GM12865 (cell line): Measurements from ENCODE around the gene MACROD1.

Source experiments
- DNase-seq: peaks from one replicate; pipeline ENCODE4 v3.0.0; 2010; ENCODE audit warnings: low read depth
- H3K4me3 ChIP-seq: 2 replicates; pipeline ENCODE4 v1.5.1; 2011; ENCODE audit warnings: mild to moderate bottlenecking, low read depth, low read length, control low read depth
- TF ChIP-seq, protein P1 (sequence below): IDR thresholded peaks from 2 replicates; pipeline ENCODE4 v1.5.1; 2011; ENCODE audit warnings: low read length, control low read depth, low read depth, inconsistent platforms; ENCODE audit not compliant: insufficient read depth; ENCODE audit errors: missing control alignments

MACROD1 gene

GRCh38 chr11:64129403-64129802, 36.5 kb downstream of the MACROD1 start:
- DNase-seq, result no peak
- H3K4me3 ChIP-seq, result no peak overlapping the region
- TF ChIP-seq, protein P1, sequence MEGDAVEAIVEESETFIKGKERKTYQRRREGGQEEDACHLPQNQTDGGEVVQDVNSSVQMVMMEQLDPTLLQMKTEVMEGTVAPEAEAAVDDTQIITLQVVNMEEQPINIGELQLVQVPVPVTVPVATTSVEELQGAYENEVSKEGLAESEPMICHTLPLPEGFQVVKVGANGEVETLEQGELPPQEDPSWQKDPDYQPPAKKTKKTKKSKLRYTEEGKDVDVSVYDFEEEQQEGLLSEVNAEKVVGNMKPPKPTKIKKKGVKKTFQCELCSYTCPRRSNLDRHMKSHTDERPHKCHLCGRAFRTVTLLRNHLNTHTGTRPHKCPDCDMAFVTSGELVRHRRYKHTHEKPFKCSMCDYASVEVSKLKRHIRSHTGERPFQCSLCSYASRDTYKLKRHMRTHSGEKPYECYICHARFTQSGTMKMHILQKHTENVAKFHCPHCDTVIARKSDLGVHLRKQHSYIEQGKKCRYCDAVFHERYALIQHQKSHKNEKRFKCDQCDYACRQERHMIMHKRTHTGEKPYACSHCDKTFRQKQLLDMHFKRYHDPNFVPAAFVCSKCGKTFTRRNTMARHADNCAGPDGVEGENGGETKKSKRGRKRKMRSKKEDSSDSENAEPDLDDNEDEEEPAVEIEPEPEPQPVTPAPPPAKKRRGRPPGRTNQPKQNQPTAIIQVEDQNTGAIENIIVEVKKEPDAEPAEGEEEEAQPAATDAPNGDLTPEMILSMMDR, result no peak

DNA sequence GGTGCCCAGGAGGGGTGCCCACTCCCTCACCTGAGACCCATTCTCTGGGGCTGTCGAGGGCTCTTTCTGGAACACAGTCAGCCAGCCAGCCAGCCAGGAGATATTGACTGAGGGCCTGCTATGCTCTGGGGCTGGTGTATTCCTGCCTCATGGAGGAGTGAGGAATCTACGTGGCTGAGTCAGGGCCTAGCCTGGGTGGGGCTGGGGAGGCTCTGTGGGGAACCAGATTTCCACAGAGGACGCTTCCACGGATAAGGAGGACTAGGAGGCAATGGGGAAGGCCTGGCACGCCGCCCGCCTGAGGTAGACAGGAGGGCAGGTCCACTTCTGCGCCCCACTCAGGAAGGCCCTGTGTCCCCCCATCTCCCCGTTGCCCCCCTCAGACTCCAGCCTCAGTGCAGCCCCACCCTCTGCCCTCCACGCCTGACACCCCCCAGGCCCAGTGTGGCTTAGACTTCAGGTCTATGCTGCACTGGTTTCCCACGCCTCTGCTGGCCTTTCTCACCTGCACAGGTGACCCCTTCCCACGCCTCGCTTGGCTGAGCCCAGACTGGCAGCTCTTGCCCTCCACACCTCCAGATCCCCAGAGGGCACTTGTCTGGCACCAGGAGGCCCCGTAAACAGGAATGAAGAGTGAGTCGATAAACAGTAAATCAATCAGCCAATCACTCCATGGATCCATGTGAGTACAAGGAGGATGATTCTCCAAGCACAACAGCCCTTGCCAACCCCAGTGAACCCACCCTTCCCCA, 37.5 kb downstream of the MACROD1 start:
- DNase-seq, result no peak
- TF ChIP-seq, protein P1, result no peak
- no peak overlapping the region for H3K4me3 ChIP-seq

DNA sequence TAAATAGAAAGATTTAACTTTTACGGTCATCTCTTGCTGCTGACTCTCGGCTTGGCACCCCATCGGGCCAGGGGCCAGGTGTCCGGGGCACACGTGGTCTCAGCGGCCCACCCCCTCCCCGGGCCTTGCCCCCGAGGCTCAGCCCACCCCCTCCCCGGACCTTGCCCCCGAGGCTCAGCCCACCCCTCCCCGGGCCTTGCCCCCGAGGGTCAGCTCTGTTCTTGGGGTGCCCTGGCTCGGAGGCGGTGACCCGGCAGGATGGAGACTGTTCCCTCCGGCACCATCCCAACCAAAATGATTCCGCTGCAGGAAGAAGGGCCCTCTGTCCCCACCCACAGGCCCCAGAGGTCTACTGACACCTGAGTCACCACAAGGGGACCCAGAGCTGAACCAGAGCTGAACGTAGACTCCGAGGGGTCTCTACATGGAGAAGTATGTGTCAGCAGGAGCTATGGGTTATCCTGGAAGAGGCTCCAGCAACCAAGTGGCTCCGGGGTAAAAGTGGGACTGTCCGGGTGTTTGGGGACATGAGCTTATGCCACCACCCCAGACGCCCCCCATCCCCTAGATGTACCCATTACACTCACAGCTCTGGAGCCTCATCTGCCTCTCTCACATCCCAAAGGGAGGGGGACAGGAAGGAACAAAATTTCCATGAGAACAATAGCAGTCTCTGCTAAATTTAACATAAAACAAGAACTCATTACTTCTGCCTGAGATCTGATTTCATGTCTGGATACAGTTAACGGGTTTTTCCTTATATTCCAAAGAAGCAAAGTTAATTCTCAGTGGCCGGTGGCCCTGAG, 38.4 kb downstream of the MACROD1 start:
- no peak overlapping the region for H3K4me3 ChIP-seq
- TF ChIP-seq, protein P1, result no peak
- DNase-seq, result no peak

GRCh38 chr11:64126796-64127195, 39.1 kb downstream of the MACROD1 start:
- DNase-seq, result no peak
- TF ChIP-seq, protein P1, result no peak
- H3K4me3 ChIP-seq, result no peak overlapping the region

DNA sequence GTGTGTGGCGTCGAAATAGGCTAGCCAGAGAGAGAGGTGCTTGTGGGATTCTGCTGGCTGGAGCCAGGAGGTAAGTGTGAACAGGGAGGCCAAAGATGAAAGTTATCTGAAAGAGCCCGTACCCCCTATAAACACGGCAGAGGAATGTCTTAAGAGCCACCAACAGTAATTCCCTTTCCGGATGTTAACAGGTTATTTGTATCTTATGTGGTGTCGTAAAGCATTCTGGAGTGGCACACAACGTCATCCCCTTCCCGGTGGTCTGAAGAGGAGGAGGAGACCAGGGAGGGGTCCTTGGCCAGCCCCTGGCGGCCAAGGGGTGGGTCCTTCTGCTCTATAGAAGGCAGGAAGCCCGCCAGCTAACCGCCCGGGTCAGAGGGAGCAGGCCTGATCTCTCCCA, 39.5 kb downstream of the MACROD1 start:
- TF ChIP-seq, protein P1, result no peak
- no peak overlapping the region for H3K4me3 ChIP-seq
- DNase-seq, result no peak

GRCh38 chr11:64125676-64126075, 40.2 kb downstream of the MACROD1 start:
- H3K4me3 ChIP-seq, result no peak overlapping the region
- TF ChIP-seq, protein P1, result no peak
- no peak for DNase-seq
